HG03520 (cell line): ENCODE results near the gene PTGER1.
"Not testable (repeated sequence)": the region's sequence is repeated elsewhere in the genome, so short reads cannot be mapped to it uniquely, and the experiment has no call there.

ENCODE experiments used
- ATAC-seq: cut with Tn5 transposase; IDR thresholded peaks from one replicate; pipeline ENCODE4 v1.9.1; 2021; ENCODE audit warnings: mild to moderate bottlenecking, moderate library complexity; ENCODE audit not compliant: unreplicated experiment

PTGER1 gene

GRCh38 chr19:14474827-14475226 lies 327 bp downstream of the PTGER1 start:
- no peak for ATAC-seq

GRCh38 chr19:14473978-14474578 lies 1.1 kb downstream of the PTGER1 start:
- no peak for ATAC-seq

GRCh38 chr19:14473073-14473977 lies 1.8 kb downstream of the PTGER1 start:
- no peak for ATAC-seq

GRCh38 chr19:14472202-14472938 lies 2.8 kb downstream of the PTGER1 start:
- no peak for ATAC-seq

- no peak for ATAC-seq
Measured at GRCh38 chr19:14471436-14472187, 3.5 kb downstream of the PTGER1 start.

GRCh38 chr19:14470031-14470876 lies 4.9 kb downstream of the PTGER1 start:
- ATAC-seq, result no peak

GRCh38 chr19:14467816-14468215 lies 7.3 kb downstream of the PTGER1 start:
- no peak for ATAC-seq

- no peak for ATAC-seq
Measured at GRCh38 chr19:14467391-14467790, 7.8 kb downstream of the PTGER1 start.

GRCh38 chr19:14463747-14464146 lies 11.4 kb downstream of the PTGER1 start:
- ATAC-seq, result no peak

GRCh38 chr19:14462401-14462800 lies 12.8 kb downstream of the PTGER1 start:
- ATAC-seq, result not testable (repeated sequence)

GRCh38 chr19:14460935-14461334 lies 14.2 kb downstream of the PTGER1 start:
- no peak for ATAC-seq

GRCh38 chr19:14459703-14460102 lies 15.5 kb downstream of the PTGER1 start:
- ATAC-seq, result no peak

GRCh38 chr19:14452303-14452702 lies 22.9 kb downstream of the PTGER1 start:
- ATAC-seq, result not testable (repeated sequence)

- no peak for ATAC-seq
Measured at GRCh38 chr19:14450876-14451275, 24.3 kb downstream of the PTGER1 start.

GRCh38 chr19:14450168-14450874 lies 24.8 kb downstream of the PTGER1 start:
- ATAC-seq, result no peak

GRCh38 chr19:14449321-14449720 lies 25.8 kb downstream of the PTGER1 start:
- no peak for ATAC-seq

GRCh38 chr19:14446336-14447036 lies 28.7 kb downstream of the PTGER1 start:
- no peak for ATAC-seq

- no peak for ATAC-seq
Measured at GRCh38 chr19:14443632-14444216, 31.4 kb downstream of the PTGER1 start.
